Psoas muscle (tissue), 8 donors: ENCODE data around the gene MYF5. TPM values are rescaled to one million over a fixed set of nuclear protein-coding genes. Genes with fewer than 3 reads are reported as not detected.

Experiments
- ATAC-seq, 4 donors: fragments of 200-7000 bp; cut with Tn5 transposase; one replicate each; pipeline ENCODE4 v1.9.1; 2020; ENCODE audit warnings: moderate library complexity in 3 of 4, mild to moderate bottlenecking in 2 of 4
- DNase-seq, 2 donors: peaks; one replicate each; pipeline ENCODE4 v3.0.0-alpha.2; 2020
- H3K27ac ChIP-seq: fragments of 200-600 bp; one replicate; pipeline ENCODE4 v1.8.0; 2022
- H3K27me3 ChIP-seq, 3 donors: fragments of 200-600 bp in 1 of 3; one replicate each; pipeline versions ENCODE4 v1.6.1 to v1.8.0; 2013 to 2022; ENCODE audit warnings: low read length in 2 of 3, mild to moderate bottlenecking in 2 of 3, moderate library complexity in 1 of 3; ENCODE audit not compliant: insufficient read depth in 3 of 3
- H3K36me3 ChIP-seq, 2 donors: fragments of 200-600 bp in 1 of 2; one replicate each; pipeline versions ENCODE4 v1.6.1 to v1.8.0; 2013 to 2022; ENCODE audit warnings: low read depth in 1 of 2, mild to moderate bottlenecking in 1 of 2, moderate library complexity in 1 of 2; ENCODE audit not compliant: insufficient read depth in 1 of 2
- H3K4me1 ChIP-seq: fragments of 200-600 bp; one replicate; pipeline ENCODE4 v1.8.0; 2022
- H3K4me3 ChIP-seq: fragments of 200-600 bp; one replicate; pipeline ENCODE4 v1.8.0; 2022; ENCODE audit warnings: mild to moderate bottlenecking
- H3K9me3 ChIP-seq: fragments of 200-600 bp; one replicate; pipeline ENCODE4 v1.8.0; 2022
- WGBS, 3 donors: extraction: QIAGEN DNeasy Blood & Tissue Kit; methylation state at CpG; one replicate each; pipeline versions ENCODE4 v1.1.6 to v1.1.7; 2013; 5-methylcytosine and 5-hydroxymethylcytosine counted together
- intact Hi-C, 2 donors: fragments of 100-400 bp; cut with DNase I; formaldehyde crosslinking; loops; one replicate each; pipeline versions ENCODE4 v1.11.0 to v1.14.2; 2022
- polyA plus RNA-seq, 3 donors: library from polyadenylated mRNA; stranded (reverse); fragments of 200-250 nt; gene quantifications; one replicate each; pipeline ENCODE4 v1.2.3, GENCODE V29; 2013
- total RNA-seq, 4 donors: library from RNA; stranded (reverse); fragmentation: NEBNext Ultra II Directional in 2 of 4; extraction: Animal tissue kit (Norgen Biotek cat#: 25700) in 2 of 4; gene quantifications; one replicate each; pipeline versions ENCODE4 v1.2.1 to v1.2.4, GENCODE V29; 2021 to 2023
- TF ChIP-seq, protein P1 (sequence below): fragments of 200-600 bp; IDR thresholded peaks from one replicate; pipeline ENCODE4 v1.8.0; 2022; ENCODE audit warnings: antibody characterized with exemption
- donor health status: healthy with polysubstance abuse.
- donor health status: DM: no; HTN: no; CAD: no; lungs with moderate emphysema.
- donor health status: Bipolar disorder and iron deficiency.
- donor health status: healthy.
- donor health status: DM: yes; HTN: yes; CAD: no.
- donor health status: DM: no; HTN: no; CAD: no.
- donor health status: DM: no; HTN: no; CAD: no.
- donor health status: DM: yes; HTN: yes; CAD: no.

Gene MYF5
- total and polyA plus RNA-seq, 7 donors, result 1.3 to 4.7 (median 3.0) TPM

DNA sequence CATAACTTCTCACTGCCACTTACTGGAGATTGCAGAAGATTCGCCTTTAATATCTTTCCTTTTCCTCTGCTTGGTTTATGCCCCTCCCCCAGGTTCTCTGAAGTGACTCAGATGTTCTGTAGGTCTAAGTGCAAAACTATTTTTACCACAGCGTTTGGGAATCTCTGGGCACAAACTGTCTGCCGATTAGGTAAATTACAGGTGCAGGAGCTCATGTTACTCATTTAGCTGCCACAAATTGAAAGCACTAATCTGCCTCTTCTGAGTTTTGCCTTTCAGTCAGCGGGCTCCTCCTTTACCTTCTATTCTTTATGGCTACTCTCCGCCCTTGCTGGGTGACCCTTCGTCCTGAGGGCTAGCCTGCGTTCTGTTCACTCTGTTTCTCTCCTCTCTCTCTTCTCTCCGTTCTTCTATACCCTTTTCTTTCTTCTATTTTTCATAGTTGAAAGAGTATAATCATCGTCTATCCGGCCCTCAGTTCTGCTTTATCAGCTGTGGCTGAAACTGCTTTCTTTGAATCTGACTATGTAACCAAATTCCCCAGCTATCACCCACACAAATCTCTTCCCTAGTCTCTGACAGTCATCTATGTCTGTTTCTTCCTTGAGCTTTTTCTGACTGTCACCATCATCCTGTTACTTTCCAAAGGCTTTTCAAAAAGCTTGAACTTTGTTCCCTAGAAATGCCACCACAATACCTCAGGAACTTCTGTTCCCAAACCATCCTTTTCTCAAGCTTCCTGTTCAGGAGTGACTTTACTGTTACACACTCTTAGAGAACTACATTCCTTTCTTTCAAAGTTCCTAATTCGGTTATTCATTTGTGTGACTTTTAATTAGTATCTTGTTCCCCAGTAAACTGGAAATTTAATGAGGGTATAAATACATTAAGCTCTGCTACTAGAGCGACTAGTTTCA lies 13.6 kb upstream of the MYF5 start:
- ATAC-seq (peak; percentile 67 to 81 (median 72)), DNase-seq (no peak)
- 15 to 35% (median 19%) methylated on average over 12 of the region's 12 CpGs for WGBS, 3 donors
- Histone ChIP-seq H3K27ac (peak overlapping the region; percentile 93), H3K4me1 (no peaks in the 10 kb centered on the region), H3K9me3 (no peaks in the 10 kb centered on the region), H3K4me3 (peak overlapping the region; percentile 76), H3K36me3 (no peaks in the 10 kb centered on the region), H3K27me3 (no peaks in the 10 kb centered on the region)
- intact Hi-C loops, result no loop called here
- TF ChIP-seq, protein P1, sequence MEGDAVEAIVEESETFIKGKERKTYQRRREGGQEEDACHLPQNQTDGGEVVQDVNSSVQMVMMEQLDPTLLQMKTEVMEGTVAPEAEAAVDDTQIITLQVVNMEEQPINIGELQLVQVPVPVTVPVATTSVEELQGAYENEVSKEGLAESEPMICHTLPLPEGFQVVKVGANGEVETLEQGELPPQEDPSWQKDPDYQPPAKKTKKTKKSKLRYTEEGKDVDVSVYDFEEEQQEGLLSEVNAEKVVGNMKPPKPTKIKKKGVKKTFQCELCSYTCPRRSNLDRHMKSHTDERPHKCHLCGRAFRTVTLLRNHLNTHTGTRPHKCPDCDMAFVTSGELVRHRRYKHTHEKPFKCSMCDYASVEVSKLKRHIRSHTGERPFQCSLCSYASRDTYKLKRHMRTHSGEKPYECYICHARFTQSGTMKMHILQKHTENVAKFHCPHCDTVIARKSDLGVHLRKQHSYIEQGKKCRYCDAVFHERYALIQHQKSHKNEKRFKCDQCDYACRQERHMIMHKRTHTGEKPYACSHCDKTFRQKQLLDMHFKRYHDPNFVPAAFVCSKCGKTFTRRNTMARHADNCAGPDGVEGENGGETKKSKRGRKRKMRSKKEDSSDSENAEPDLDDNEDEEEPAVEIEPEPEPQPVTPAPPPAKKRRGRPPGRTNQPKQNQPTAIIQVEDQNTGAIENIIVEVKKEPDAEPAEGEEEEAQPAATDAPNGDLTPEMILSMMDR, result no peak

DNA sequence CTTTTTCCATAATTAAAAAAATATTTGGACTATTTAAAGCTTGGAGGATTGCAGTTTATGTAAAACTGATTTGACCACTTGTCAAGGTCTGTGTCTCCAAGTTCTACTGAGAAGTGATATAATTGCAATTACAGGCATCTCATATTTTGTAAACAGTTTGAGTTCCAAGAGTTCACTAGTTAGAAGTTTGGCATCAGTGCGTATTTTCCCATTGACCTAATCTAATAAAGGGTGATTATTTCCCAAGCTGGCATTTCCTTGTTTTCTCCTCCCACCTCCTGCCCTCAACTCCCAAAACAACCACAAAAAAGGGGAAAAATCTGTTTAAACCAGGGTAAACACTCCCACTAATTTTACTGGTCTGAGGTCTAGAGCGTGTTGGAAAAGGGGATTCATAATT lies 12.3 kb upstream of the MYF5 start:
- ATAC-seq (no peak), DNase-seq (no peak)
- TF ChIP-seq, protein P1, result no peak
- Histone ChIP-seq H3K9me3 (no peaks in the 10 kb centered on the region), H3K4me3 (peak overlapping the region; percentile 76), H3K27me3 (no peaks in the 10 kb centered on the region), H3K36me3 (peaks cover 0 to 10% of the 10 kb centered on the region in 2 donors), H3K27ac (peak overlapping the region; percentile 93), H3K4me1 (no peaks in the 10 kb centered on the region)
- intact Hi-C loops, result no loop called here
- WGBS, 3 donors, result 31 to 44% (median 32%) methylated on average over 2 of the region's 2 CpGs

- intact Hi-C loops, result loop anchor here (5.0 kb wide), 1 partner anchor 80 kb away; no protein-coding TSS in a partner anchor
- peak within 1 kb of the TSS; percentile 76 for H3K4me3 ChIP-seq
- H3K27me3 ChIP-seq, result no peaks in the 10 kb centered on the region
- peaks cover 0 to 11% of the 10 kb centered on the region in 2 donors for H3K36me3 ChIP-seq
- peak within 1 kb of the TSS; percentile 93 for H3K27ac ChIP-seq
- H3K4me1 ChIP-seq, result peaks cover 2% of the 10 kb centered on the region
- WGBS, 3 donors, result 19 to 32% (median 22%) methylated on average over 4 of the region's 4 CpGs
- DNase-seq (peak in 1 of 2 donors; percentile 19), ATAC-seq (peak; percentile 70 to 75 (median 70))
- H3K9me3 ChIP-seq, result no peaks in the 10 kb centered on the region
- TF ChIP-seq, protein P1, result no peak
Observed at GRCh38 chr12:80707126-80707829, 9.4 kb upstream of the MYF5 start, which contains the start of gene MYF6. Gene MYF6, plus strand, starts transcription at chr12:80707634. Its CDS starts 86 bp downstream, at chr12:80707720.

- peak; percentile 27 to 67 for DNase-seq
- TF ChIP-seq, protein P1, result no peak
- intact Hi-C loops, result loop anchor here (5.0 kb wide), 1 partner anchor 81 kb away; no protein-coding TSS in a partner anchor
- peak; percentile 6 to 29 (median 19) for ATAC-seq
- Histone ChIP-seq H3K36me3 (peaks cover 0 to 11% of the 10 kb centered on the region in 2 donors), H3K4me3 (peak overlapping the region; percentile 76), H3K27me3 (no peaks in the 10 kb centered on the region), H3K4me1 (peaks cover 7% of the 10 kb centered on the region), H3K27ac (peak overlapping the region; percentile 93), H3K9me3 (no peaks in the 10 kb centered on the region)
- WGBS, 3 donors, result 8 to 17% (median 15%) methylated on average over 19 to 21 of the region's 21 CpGs
Observed at GRCh38 chr12:80707830-80708258, 8.9 kb upstream of the MYF5 start.
